ENCODE measurements around the gene TLR6.

DNA sequence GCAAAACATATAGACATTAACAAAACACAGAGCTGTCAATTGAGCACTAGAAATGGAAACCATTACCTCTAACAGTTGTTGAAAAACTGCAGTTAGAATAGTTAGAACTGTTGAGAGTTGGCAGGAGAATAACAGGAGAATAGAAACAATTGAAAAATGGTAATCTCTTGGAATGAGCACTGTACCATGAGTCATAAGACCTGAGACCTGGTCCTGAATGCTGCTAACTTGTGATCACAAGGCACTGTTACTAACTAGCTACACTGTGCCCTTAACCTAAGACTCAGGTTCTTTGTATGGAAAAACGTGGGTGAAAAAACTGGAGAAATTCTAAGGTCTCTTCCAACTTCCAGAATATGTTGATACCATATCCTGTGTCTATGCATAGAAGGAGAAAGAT lies 40.3 kb upstream of the TLR6 start:
- TF ChIP-seq POLR2A (IDR thresholded peaks at IDR 0.05; ENCODE audit: low read length), result no peak
- no peak for TF ChIP-seq GATA1 (IDR thresholded peaks at IDR 0.05; ENCODE audit: low read depth, low read length)
